A549 (cell line): ENCODE measurements around the gene CDIP1.

Experiments used
- CTCF ChIP-seq: fragments of >200 bp; sonication (Bioruptor Twin); formaldehyde crosslinking; IDR thresholded peaks from 3 replicates; pipeline ENCODE4 v1.5.1; 2016
- EP300 ChIP-seq, 2 experiments: fragments of >200 bp; sonication (Bioruptor Twin); formaldehyde crosslinking; IDR thresholded peaks; 2 replicates in 1 of 2; 3 replicates in 1 of 2; pipeline ENCODE4 v1.6.1; 2016 to 2017
- MAX ChIP-seq: IDR thresholded peaks from 2 replicates; pipeline ENCODE4 v1.6.1; 2012
- MAZ ChIP-seq: fragments of 150-350 bp; IDR thresholded peaks from 2 replicates; pipeline ENCODE4 v1.6.1; 2014; ENCODE audit warnings: antibody characterized with exemption, low read depth, low read length, borderline replicate concordance
- MYC ChIP-seq: IDR thresholded peaks from 2 replicates; pipeline ENCODE4 v1.6.1; 2012; ENCODE audit warnings: mild to moderate bottlenecking, inconsistent platforms, low read length, improper control_type of control experiment, borderline replicate concordance
- POLR2A ChIP-seq: IDR thresholded peaks from 2 replicates; pipeline ENCODE4 v1.6.1; 2012; ENCODE audit warnings: mild to moderate bottlenecking, low read length
- REST ChIP-seq: fragments of 200-600 bp; sonication (generic); IDR thresholded peaks from 2 replicates; pipeline ENCODE4 v1.6.1; 2016; ENCODE audit warnings: antibody characterized with exemption, mild to moderate bottlenecking, moderate library complexity
- ZNF302 ChIP-seq: fragments of 250-450 bp; sonication (Bioruptor Pico); IDR thresholded peaks from 2 replicates; pipeline ENCODE4 v1.9.0; 2021; ENCODE audit warnings: inconsistent platforms, mild to moderate bottlenecking, moderate library complexity

GRCh38 chr16:4509420-4509819 is 29.2 kb downstream of the CDIP1 start:
- TF ChIP-seq MAZ (no peak), CTCF (no peak), REST (no peak), POLR2A (no peak), MYC (no peak), ZNF302 (CRISPR knock-in tag) (no peak), EP300 (IDR thresholded peaks at IDR 0.05) (no peak), MAX (no peak)
